ENCODE results near the gene FAM72B. TPM values are rescaled to one million over a fixed set of nuclear protein-coding genes. Genes with fewer than 3 reads are reported as not detected.
"Not testable (repeated sequence)": the region's sequence is repeated elsewhere in the genome, so short reads cannot be mapped to it uniquely, and the experiment has no call there.

Gene FAM72B
- total and polyA plus RNA-seq, 2 experiments from 2014 or later: 16.0 to 22.8 TPM

DNA sequence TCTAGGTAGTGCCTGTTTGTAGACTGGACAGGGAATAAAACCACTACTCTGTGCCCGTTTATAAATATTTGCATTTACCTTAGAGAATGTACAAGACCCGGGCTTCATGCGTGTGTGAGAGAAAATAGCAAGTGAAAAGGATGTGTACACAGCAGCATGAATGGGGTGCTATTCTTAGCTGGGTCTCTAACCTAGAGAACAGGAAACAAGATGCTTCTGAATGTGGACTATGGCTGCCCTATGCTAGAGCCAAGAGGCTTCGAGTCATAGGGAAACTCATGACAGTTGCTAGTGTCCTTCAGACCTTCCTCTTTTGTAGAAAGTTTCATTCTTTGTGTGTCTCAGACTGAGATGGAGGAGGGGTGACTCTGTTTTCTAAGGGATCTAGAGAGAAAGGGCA, 40.6 kb upstream of the FAM72B start:
- not testable (repeated sequence) for H2AFZ ChIP-seq; H3K27ac Mint-ChIP-seq; H3K36me3 ChIP-seq (ENCODE audit: insufficient read depth); H3K4me2 ChIP-seq; ATAC-seq; H3K27me3 Mint-ChIP-seq (ENCODE audit: insufficient read depth, low read depth, poor library complexity); H3K4me3 ChIP-seq; H3K4me1 ChIP-seq (ENCODE audit: insufficient read depth); H4K20me1 ChIP-seq (replicated peaks; ENCODE audit: insufficient read depth); H3K27ac ChIP-seq (ENCODE audit: low read depth); H3K27me3 ChIP-seq (ENCODE audit: insufficient read depth); H3K36me3 Mint-ChIP-seq (ENCODE audit: low read depth); DNase-seq (ENCODE audit: low spot score); H3K9me2 ChIP-seq (ENCODE audit: insufficient read depth); H3K79me2 ChIP-seq (replicated peaks; ENCODE audit: insufficient read depth); H3K4me3 Mint-ChIP-seq; H3K9me3 Mint-ChIP-seq; H3K4me1 Mint-ChIP-seq; H3F3A ChIP-seq (replicated peaks; ENCODE audit: low read depth)

DNA sequence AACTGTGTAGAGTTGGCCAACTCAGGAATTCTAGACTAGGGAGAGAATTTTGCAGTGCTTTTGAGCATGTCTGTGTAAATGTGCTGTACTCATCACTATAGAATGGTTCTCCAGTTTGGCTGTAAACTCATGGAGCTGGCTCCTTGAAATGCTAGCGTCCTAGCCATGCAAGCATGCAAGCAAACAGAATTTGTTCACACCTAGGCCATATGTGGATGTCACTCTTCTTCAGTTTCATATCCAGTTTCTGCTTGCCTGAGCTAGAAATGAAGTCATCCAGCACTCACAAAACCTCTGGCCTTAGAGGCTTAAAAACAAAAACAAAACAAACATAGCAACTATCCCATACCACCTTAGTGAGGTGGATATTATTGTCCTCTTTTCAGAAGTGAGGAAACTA, 37.6 kb upstream of the FAM72B start:
- H3K4me3 ChIP-seq; H3K79me2 ChIP-seq (replicated peaks; ENCODE audit: insufficient read depth); ATAC-seq; H3F3A ChIP-seq (replicated peaks; ENCODE audit: low read depth); H3K9me3 Mint-ChIP-seq; H3K4me1 Mint-ChIP-seq; H3K36me3 ChIP-seq (ENCODE audit: insufficient read depth); H2AFZ ChIP-seq; H4K20me1 ChIP-seq (replicated peaks; ENCODE audit: insufficient read depth); DNase-seq (ENCODE audit: low spot score); H3K4me3 Mint-ChIP-seq; H3K4me2 ChIP-seq; H3K27me3 Mint-ChIP-seq (ENCODE audit: insufficient read depth, low read depth, poor library complexity); H3K27ac ChIP-seq (ENCODE audit: low read depth); H3K27ac Mint-ChIP-seq; H3K27me3 ChIP-seq (ENCODE audit: insufficient read depth); H3K36me3 Mint-ChIP-seq (ENCODE audit: low read depth); H3K4me1 ChIP-seq (ENCODE audit: insufficient read depth); H3K9me2 ChIP-seq (ENCODE audit: insufficient read depth): not testable (repeated sequence)

DNA sequence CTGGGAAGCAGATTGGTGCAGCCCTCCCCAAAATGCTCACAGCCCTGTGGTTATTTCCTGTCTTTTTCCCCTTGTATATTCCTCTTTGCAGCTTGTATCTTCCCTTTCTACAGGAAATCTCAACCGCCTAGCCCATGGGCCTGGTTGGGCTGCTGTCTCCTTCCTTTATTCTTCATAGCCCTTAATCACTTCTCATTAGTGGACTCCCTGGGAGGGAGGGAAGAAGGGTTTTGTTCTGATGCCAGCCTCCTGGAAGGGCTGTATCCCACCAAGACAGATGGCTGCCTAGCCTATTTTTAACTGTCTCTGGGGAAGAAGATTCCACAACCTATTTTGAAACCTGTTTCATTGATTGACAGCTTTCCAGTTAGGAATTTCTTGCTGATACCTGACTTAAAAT, 32.5 kb upstream of the FAM72B start:
- H3K79me2 ChIP-seq (replicated peaks; ENCODE audit: insufficient read depth); H3K4me1 ChIP-seq (ENCODE audit: insufficient read depth); H3K36me3 Mint-ChIP-seq (ENCODE audit: low read depth); DNase-seq (ENCODE audit: low spot score); H3K36me3 ChIP-seq (ENCODE audit: insufficient read depth); H2AFZ ChIP-seq; H3K27me3 ChIP-seq (ENCODE audit: insufficient read depth); H3K9me2 ChIP-seq (ENCODE audit: insufficient read depth); H3K9me3 Mint-ChIP-seq; H4K20me1 ChIP-seq (replicated peaks; ENCODE audit: insufficient read depth); H3K27ac ChIP-seq (ENCODE audit: low read depth); H3K27ac Mint-ChIP-seq; H3K27me3 Mint-ChIP-seq (ENCODE audit: insufficient read depth, low read depth, poor library complexity); H3K4me1 Mint-ChIP-seq; H3K4me2 ChIP-seq; H3F3A ChIP-seq (replicated peaks; ENCODE audit: low read depth); H3K4me3 ChIP-seq; H3K4me3 Mint-ChIP-seq: not testable (repeated sequence)
- ATAC-seq: peak; percentile 74

DNA sequence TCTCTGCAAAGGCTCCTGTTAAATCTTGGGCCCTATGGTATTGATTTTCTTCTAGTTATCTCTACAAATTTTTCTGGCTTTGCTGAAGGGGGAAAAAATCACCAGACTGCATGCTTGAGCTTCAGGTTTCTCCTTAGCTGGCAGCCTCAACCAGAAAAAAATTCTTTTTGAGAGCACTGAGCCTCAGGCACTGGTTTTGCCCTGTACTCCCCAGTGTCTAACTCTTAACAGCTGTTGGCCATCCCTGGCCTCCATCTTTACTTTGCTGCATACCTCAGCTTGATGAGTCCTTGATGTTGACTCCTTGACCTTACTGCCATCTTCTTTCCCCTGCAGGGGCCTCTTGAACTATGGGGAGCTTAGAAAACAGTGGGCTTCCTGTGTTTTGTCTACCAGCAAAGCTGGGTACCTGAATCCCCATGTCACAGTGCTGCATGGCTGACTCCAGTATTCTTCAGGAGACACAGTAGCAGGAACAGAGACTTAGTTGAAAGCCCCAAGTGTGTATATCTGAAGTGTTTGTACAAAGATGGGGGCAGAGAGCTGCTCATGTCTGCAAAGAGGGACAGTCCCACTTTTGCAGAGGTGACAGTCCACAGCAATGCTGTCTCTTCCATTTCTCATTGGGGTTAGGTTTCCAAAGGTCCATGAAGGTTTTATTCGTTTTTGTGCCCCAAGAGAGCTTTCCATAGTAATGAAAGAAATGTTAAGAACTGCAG, 31.7 kb upstream of the FAM72B start:
- H4K20me1 ChIP-seq (replicated peaks; ENCODE audit: insufficient read depth); H3F3A ChIP-seq (replicated peaks; ENCODE audit: low read depth); H3K4me1 Mint-ChIP-seq; H3K4me2 ChIP-seq; H3K4me1 ChIP-seq (ENCODE audit: insufficient read depth); H3K79me2 ChIP-seq (replicated peaks; ENCODE audit: insufficient read depth); ATAC-seq; DNase-seq (ENCODE audit: low spot score); H3K36me3 Mint-ChIP-seq (ENCODE audit: low read depth); H3K9me3 Mint-ChIP-seq; H3K9me2 ChIP-seq (ENCODE audit: insufficient read depth); H3K27me3 ChIP-seq (ENCODE audit: insufficient read depth); H3K27me3 Mint-ChIP-seq (ENCODE audit: insufficient read depth, low read depth, poor library complexity); H3K27ac Mint-ChIP-seq; H3K36me3 ChIP-seq (ENCODE audit: insufficient read depth); H3K4me3 ChIP-seq; H2AFZ ChIP-seq; H3K4me3 Mint-ChIP-seq; H3K27ac ChIP-seq (ENCODE audit: low read depth): not testable (repeated sequence)

Measured in GM23338 (cell line).